Breast epithelium (tissue), 3 donors: Measurements from ENCODE around the gene STK40.

Experiments used
- CTCF ChIP-seq, 3 donors: fragments of 450-650 bp; IDR thresholded peaks; one replicate each; pipeline ENCODE4 v1.5.1; 2016 to 2017; ENCODE audit warnings: antibody characterized with exemption in 3 of 3, mild to moderate bottlenecking in 3 of 3, moderate library complexity in 3 of 3
- POLR2AphosphoS5 ChIP-seq, 3 donors: sonication (generic); formaldehyde crosslinking; IDR thresholded peaks; one replicate each; pipeline ENCODE4 v1.6.1; 2017; ENCODE audit warnings: antibody characterized with exemption in 3 of 3

- no peak for TF ChIP-seq CTCF (IDR thresholded peaks at IDR 0.05)
- TF ChIP-seq POLR2AphosphoS5 (IDR thresholded peaks at IDR 0.05) = no peak
These were observed 33.4 kb upstream of the STK40 start for GRCh38 chr1:36419140-36419539.
